OCI-LY7 (cell line): Measurements from ENCODE around the gene DNAI2. TPM values are rescaled to one million over a fixed set of nuclear protein-coding genes. Genes with fewer than 3 reads are reported as not detected.

Experiments
- BruUV-seq: library from RNA; stranded (reverse); fragments of 400-500 nt; replicated peaks from 2 replicates; lab custom pipeline; 2021; lab: Mats Ljungman, UMichigan
- CTCF ChIA-PET: fragments of 300-600 bp; sonication (Branson Sonifier 250); formaldehyde crosslinking; loops from one replicate; lab custom pipeline; 2022; ENCODE audit warnings: antibody characterized with exemption; ENCODE audit not compliant: unreplicated experiment; lab: Charles Lee
- POLR2A ChIA-PET: fragments of 300-600 bp; sonication (Branson Sonifier 250); formaldehyde crosslinking; loops from one replicate; lab custom pipeline; 2022; ENCODE audit warnings: antibody characterized with exemption; lab: Charles Lee
- DNase-seq: peaks from one replicate; pipeline ENCODE4 v3.0.0-alpha.2; 2015; ENCODE audit warnings: low spot score
- H2AFZ ChIP-seq: fragments of 200-600 bp; sonication (generic), shearing (Covaris generic); 2 replicates; pipeline ENCODE4 v1.6.1; 2014; ENCODE audit warnings: mild to moderate bottlenecking, antibody characterized with exemption, low read length, moderate library complexity
- H3K27ac ChIP-seq: fragments of 200-600 bp; sonication (generic); 2 replicates; pipeline ENCODE4 v1.5.1; 2014; ENCODE audit warnings: mixed run types, low read depth, mild to moderate bottlenecking, moderate library complexity, low read length, inconsistent platforms; ENCODE audit not compliant: poor library complexity, severe bottlenecking
- H3K36me3 ChIP-seq: fragments of 200-600 bp; sonication (generic); 2 replicates; pipeline ENCODE4 v1.6.1; 2014; ENCODE audit warnings: mild to moderate bottlenecking, antibody characterized with exemption, low read length, moderate library complexity, mixed read lengths; ENCODE audit not compliant: insufficient read depth
- H3K4me1 ChIP-seq: fragments of 200-600 bp; sonication (generic); 2 replicates; pipeline ENCODE4 v1.5.1; 2014; ENCODE audit warnings: mild to moderate bottlenecking, low read length; ENCODE audit not compliant: insufficient read depth, poor library complexity, severe bottlenecking
- H3K4me2 ChIP-seq: fragments of 200-600 bp; sonication (generic); 2 replicates; pipeline ENCODE4 v1.6.1; 2014; ENCODE audit warnings: mild to moderate bottlenecking, low read length
- H3K4me3 ChIP-seq: fragments of 200-600 bp; sonication (generic); 2 replicates; pipeline ENCODE4 v1.5.1; 2014; ENCODE audit warnings: mild to moderate bottlenecking, low read depth, low read length; ENCODE audit not compliant: poor library complexity, severe bottlenecking
- H3K79me2 ChIP-seq: fragments of 200-600 bp; sonication (generic); 2 replicates; pipeline ENCODE4 v1.6.1; 2016; ENCODE audit warnings: low read depth, mild to moderate bottlenecking, low read length, moderate library complexity, mixed read lengths; ENCODE audit not compliant: insufficient read depth
- H3K9me2 ChIP-seq: fragments of 200-600 bp; sonication (generic); 2 replicates; pipeline ENCODE4 v1.6.1; 2016; ENCODE audit warnings: mild to moderate bottlenecking, low read length, mixed read lengths; ENCODE audit not compliant: insufficient read depth
- H3K9me3 ChIP-seq: fragments of 200-600 bp; sonication (generic); 2 replicates; pipeline ENCODE4 v1.6.1; 2014; ENCODE audit warnings: mild to moderate bottlenecking, mixed run types, low read length, mixed read lengths
- H4K20me1 ChIP-seq: fragments of 200-600 bp; sonication (generic); 2 replicates; pipeline ENCODE4 v1.6.1; 2014; ENCODE audit warnings: mild to moderate bottlenecking, antibody characterized with exemption, low read length, moderate library complexity, mixed read lengths; ENCODE audit not compliant: insufficient read depth
- CTCF ChIP-seq: fragments of 200-600 bp; sonication (generic); conservative IDR thresholded peaks from 2 replicates; pipeline ENCODE4 v1.5.1; 2014; ENCODE audit warnings: mild to moderate bottlenecking, antibody characterized with exemption, low read length, moderate library complexity, mixed read lengths
- EZH2phosphoT487 ChIP-seq: fragments of 200-600 bp; sonication (generic); IDR thresholded peaks from 2 replicates; pipeline ENCODE4 v1.6.1; 2018; ENCODE audit warnings: low read depth, borderline replicate concordance, mild to moderate bottlenecking, mixed run types, antibody characterized with exemption, low read length, moderate library complexity, mixed read lengths
- intact Hi-C: fragments of 100-400 bp; cut with micrococcal nuclease; formaldehyde crosslinking; loops from one replicate; pipeline ENCODE4 v1.10.0; 2022; ENCODE audit not compliant: unreplicated experiment
- total RNA-seq, 2 experiments: library from RNA; depleted of rRNA in 1 of 2; stranded (reverse); fragments of >200 nt in 1 of 2; shearing (Covaris generic) in 1 of 2; gene quantifications; 2 replicates each; pipeline ENCODE4 v1.2.3, GENCODE V29; 2014 to 2022

Gene DNAI2
- total RNA-seq, 2 experiments from 2014 or later = not detected

GRCh38 chr17:74235040-74235581, 38.9 kb upstream of the DNAI2 start:
- BruUV-seq = no TSS peak
- H3K4me2 ChIP-seq = no peak overlapping the region
- H3K4me3 ChIP-seq = no peak overlapping the region
- no peak overlapping the region for H3K27ac ChIP-seq
- DNase-seq = no peak
- no peaks in the 10 kb centered on the region for H3K9me3 ChIP-seq
- ChIA-PET POLR2A (no interaction called here), CTCF (no interaction called here)
- H4K20me1 ChIP-seq = no peaks in the 10 kb centered on the region
- H3K79me2 ChIP-seq = no peaks in the 10 kb centered on the region
- TF ChIP-seq CTCF (no peak), EZH2phosphoT487 (no peak)
- H3K9me2 ChIP-seq = no peaks in the 10 kb centered on the region
- H3K4me1 ChIP-seq = no peaks in the 10 kb centered on the region
- H3K36me3 ChIP-seq = no peaks in the 10 kb centered on the region
- intact Hi-C loops = no loop called here
- H2AFZ ChIP-seq = no peak overlapping the region

GRCh38 chr17:74235911-74236371, 38.1 kb upstream of the DNAI2 start:
- intact Hi-C loops = no loop called here

More at GRCh38 chr17:74235911-74236371, 38.1 kb upstream of the DNAI2 start:
- Histone ChIP-seq H3K4me3 (no peak overlapping the region), H3K9me3 (no peaks in the 10 kb centered on the region), H3K27ac (no peak overlapping the region), H3K79me2 (no peaks in the 10 kb centered on the region), H4K20me1 (no peaks in the 10 kb centered on the region), H2AFZ (no peak overlapping the region), H3K4me1 (no peaks in the 10 kb centered on the region), H3K9me2 (no peaks in the 10 kb centered on the region), H3K4me2 (no peak overlapping the region), H3K36me3 (no peaks in the 10 kb centered on the region)
- ChIA-PET POLR2A (no interaction called here), CTCF (no interaction called here)
- no peak for DNase-seq
- BruUV-seq = no TSS peak
- TF ChIP-seq EZH2phosphoT487 = no peak
- TF ChIP-seq CTCF = no peak
